ENCODE results near the gene MIAT.

The MIAT gene

DNA sequence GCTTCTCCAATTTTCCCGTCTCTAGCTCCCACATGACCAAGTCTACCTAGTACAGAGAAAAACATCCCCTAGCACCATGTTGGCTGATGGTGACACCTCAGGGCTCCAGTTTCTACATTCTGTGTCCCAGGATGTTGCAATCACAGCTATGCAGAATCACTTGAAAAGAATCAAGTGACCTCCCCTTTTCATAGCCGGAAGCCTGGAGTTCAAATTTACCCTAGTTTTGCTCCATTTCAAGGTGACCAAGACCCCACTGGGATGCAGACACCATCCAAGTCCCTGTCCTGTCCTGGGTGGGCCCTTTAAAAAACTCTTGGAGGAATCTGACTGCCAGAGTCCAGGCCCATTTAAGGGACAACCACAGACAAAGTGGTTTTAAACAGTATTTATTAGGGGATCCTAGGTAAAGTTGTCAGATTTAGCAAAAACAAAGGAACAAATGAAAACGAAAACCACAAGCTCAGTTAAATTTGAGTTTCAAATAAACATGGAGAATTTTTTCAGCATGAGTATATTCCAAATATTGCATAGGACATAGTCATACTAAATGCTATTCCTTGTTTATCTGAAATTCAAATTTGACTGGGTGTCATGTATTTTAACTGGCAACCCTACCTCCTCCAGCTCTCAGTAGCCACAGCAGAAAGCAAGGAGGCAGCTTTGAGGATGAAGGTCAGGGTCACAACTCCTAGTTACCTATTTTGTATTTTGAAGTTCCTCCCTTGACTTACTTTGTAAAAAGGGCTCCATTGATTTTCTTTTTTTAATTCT, 52.4 kb downstream of the MIAT start:
- H3K4me3 ChIP-seq (ENCODE audit: low read depth, low read length): no peak overlapping the region
- DNase-seq (ENCODE audit: low read depth, low spot score): peak; percentile 29
- TF ChIP-seq, protein P1, sequence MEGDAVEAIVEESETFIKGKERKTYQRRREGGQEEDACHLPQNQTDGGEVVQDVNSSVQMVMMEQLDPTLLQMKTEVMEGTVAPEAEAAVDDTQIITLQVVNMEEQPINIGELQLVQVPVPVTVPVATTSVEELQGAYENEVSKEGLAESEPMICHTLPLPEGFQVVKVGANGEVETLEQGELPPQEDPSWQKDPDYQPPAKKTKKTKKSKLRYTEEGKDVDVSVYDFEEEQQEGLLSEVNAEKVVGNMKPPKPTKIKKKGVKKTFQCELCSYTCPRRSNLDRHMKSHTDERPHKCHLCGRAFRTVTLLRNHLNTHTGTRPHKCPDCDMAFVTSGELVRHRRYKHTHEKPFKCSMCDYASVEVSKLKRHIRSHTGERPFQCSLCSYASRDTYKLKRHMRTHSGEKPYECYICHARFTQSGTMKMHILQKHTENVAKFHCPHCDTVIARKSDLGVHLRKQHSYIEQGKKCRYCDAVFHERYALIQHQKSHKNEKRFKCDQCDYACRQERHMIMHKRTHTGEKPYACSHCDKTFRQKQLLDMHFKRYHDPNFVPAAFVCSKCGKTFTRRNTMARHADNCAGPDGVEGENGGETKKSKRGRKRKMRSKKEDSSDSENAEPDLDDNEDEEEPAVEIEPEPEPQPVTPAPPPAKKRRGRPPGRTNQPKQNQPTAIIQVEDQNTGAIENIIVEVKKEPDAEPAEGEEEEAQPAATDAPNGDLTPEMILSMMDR (IDR thresholded peaks at IDR 0.05; ENCODE audit: low read depth, low read length): no peak
- in situ Hi-C loops (cut with HindIII; ENCODE audit: low sequenced_read_pairs): no loop called here

DNA sequence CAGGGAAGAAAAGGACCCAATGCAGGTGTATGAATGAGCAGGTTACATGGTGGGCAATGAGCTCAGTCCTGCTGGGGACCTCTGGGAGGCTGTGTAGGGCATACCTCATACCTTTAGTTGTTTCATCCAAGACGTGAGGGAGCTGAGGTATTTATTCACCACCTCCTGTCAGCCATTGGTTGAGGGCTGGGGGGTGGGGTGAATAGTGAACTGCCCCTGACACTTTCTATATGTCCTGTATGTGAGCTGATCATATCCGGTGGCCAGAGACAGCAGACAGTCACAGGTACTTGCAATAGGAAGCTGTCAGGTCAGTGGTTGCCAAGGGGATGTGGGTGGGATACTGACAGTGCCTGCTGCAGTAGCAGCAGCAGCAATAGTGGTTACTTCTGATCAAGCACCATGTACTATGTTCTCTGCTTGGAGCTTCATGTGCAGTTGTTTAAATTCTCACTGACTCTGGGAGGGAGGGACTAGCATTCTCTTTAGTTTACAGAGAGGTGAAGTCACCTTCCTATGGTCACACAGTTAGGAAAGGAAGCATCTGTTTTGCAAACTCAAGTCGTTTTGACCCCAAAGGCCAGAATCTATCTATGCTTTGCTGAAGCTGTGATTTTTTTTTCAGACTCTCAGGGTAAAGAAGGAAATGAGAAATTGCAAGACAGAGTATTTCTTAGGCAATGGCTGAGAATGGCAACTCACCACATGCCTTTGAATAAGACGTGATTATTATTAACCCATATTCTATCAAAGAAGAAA, 54.0 kb downstream of the MIAT start:
- in situ Hi-C loops (cut with HindIII; ENCODE audit: low sequenced_read_pairs): no loop called here
- no peak overlapping the region for H3K4me3 ChIP-seq (ENCODE audit: low read depth, low read length)
- TF ChIP-seq, protein P1 (IDR thresholded peaks at IDR 0.05; ENCODE audit: low read depth, low read length): no peak
- DNase-seq (ENCODE audit: low read depth, low spot score): no peak

DNA sequence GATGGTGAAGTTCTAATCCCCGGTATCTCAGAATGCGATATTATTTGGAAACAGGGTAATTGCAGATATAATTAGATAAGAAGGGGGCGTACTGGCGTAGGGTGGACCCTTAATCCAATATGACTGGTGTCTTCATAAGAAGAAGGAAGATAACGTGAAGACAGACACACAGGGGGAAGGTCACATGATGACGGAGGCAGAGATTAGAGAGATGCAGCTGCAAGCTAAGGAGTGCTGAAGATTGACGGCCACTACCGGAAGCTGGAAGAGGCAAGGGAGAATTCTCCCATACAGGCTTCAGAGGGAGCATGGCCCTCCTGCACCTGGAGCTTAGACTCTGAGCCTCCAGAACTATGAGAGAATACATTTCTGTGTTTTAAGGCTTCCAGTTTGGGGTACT, 54.8 kb downstream of the MIAT start:
- no peak overlapping the region for H3K4me3 ChIP-seq (ENCODE audit: low read depth, low read length)
- TF ChIP-seq, protein P1 (IDR thresholded peaks at IDR 0.05; ENCODE audit: low read depth, low read length): no peak
- in situ Hi-C loops (cut with HindIII; ENCODE audit: low sequenced_read_pairs): no loop called here
- no peak for DNase-seq (ENCODE audit: low read depth, low spot score)

DNA sequence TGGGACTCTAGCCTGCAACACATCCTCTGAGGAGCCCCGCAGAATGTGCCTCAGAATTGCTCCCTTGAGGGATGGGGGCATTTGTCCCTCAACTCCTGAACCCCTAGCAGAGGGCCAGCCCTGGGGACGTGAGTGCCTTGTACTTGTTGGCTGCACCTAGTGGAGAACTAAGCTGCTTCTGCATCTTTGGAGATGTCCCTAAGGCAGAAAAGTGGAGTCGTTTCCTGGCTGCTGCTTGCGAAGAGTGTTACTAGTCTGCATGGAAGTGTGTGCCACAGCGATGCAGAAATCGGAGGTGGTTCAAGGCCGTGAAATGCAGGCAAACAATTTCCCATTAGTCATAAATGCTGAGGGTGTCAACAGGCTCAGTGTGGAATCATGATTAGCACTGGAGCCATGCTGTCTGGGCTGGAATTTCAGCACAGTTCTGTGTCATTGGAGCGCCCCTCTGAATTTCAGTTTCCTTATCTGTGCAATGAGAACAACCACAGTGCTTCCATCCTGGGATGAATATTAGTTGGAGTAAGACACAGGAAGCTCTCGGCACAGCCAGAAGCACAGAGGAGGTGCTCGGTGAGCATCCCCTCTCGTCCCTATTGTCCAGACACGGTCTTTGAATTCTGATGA, 56.5 kb downstream of the MIAT start:
- peak; percentile 31 for DNase-seq (ENCODE audit: low read depth, low spot score)
- in situ Hi-C loops (cut with HindIII; ENCODE audit: low sequenced_read_pairs): no loop called here
- TF ChIP-seq, protein P1 (IDR thresholded peaks at IDR 0.05; ENCODE audit: low read depth, low read length): no peak
- H3K4me3 ChIP-seq (ENCODE audit: low read depth, low read length): no peak overlapping the region

DNA sequence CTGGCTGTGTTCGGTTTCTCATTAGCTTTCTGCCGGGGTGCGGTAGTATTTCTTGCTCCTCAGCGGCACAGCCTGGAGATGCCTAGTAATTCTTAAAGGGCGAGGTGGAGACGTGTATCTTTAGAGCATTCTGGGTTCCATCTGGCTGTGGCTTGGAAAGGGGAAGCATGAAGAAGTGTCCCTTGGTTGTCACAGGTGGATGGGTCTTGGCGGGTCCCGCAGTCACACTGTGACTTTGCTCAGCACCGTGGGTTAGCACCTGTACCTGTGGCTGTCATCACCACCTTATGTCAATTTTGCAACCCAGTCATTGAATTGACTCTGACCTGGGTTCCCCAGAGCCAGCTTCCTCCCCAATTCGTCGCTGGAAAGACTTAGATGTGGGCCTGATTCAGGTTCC, 57.6 kb downstream of the MIAT start:
- TF ChIP-seq, protein P1 (IDR thresholded peaks at IDR 0.05; ENCODE audit: low read depth, low read length): no peak
- no peak for DNase-seq (ENCODE audit: low read depth, low spot score)
- no peak overlapping the region for H3K4me3 ChIP-seq (ENCODE audit: low read depth, low read length)
- in situ Hi-C loops (cut with HindIII; ENCODE audit: low sequenced_read_pairs): no loop called here

DNA sequence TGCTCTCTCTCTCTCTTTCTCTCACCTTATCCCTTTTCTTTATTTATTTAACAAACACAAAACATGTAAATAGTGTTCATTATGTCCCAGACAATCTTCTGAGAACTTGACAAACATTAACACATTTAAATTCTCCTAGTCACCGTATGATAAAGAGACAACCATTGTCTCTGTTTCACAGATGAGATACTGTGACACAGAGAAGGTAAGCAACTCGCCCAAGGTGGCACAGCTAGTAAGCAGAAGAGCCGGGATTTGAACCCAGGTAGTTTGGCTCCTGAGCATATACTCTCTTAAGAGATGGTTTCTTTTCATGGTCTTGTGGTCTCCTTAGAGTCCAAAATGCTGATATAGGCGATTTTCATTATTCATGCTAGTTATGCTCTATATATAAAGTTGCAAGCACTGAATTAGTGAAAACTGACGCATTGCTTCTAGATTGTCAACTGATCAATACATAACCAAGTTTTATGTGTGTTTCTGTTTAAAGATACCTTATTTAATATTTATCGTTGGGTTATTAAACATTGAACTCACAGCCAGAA, 58.1 kb downstream of the MIAT start:
- no peak overlapping the region for H3K4me3 ChIP-seq (ENCODE audit: low read depth, low read length)
- TF ChIP-seq, protein P1 (IDR thresholded peaks at IDR 0.05; ENCODE audit: low read depth, low read length): no peak
- no peak for DNase-seq (ENCODE audit: low read depth, low spot score)
- in situ Hi-C loops (cut with HindIII; ENCODE audit: low sequenced_read_pairs): no loop called here
